Cardiac atrium fibroblast (primary cell): ENCODE results near the gene TRIM15. TPM values are rescaled to one million over a fixed set of nuclear protein-coding genes. Genes with fewer than 3 reads are reported as not detected.

Experiments used
- total RNA-seq: library from RNA; depleted of rRNA; stranded (reverse); fragments of >200 nt; gene quantifications from 2 replicates; pipeline ENCODE4 v1.2.3, GENCODE V29; 2015

The TRIM15 gene
- not detected in 2 replicates for total RNA-seq

GRCh38 chr6:30163090-30163917, at the start of gene TRIM15:
TRIM15 (plus strand) TSS chr6:30163546; CDS start chr6:30163685, 139 bp downstream.

GRCh38 chr6:30135757-30136156, 27.6 kb upstream of the TRIM15 start, which contains the start of gene TRIM40:
TRIM40 (plus strand) TSS chr6:30136140; CDS start chr6:30137037, 897 bp downstream.

GRCh38 chr6:30160785-30161531, 2.4 kb upstream of the TRIM15 start, which contains the start of gene TRIM10:
TRIM10 (minus strand) TSS chr6:30161211; CDS start chr6:30160858, 353 bp downstream.

GRCh38 chr6:30212865-30213666, 49.7 kb downstream of the TRIM15 start, which contains the start of gene TRIM26:
TRIM26 (minus strand) TSS chr6:30213406; CDS start chr6:30199103, 14,303 bp downstream.

Other genes with a start within 250 kb of the TRIM15 start
- gene HLA-A, start 221.0 kb upstream of the TRIM15 start, total RNA-seq, result 528 and 669 TPM in 2 replicates
- gene POLR1H, start 102.3 kb upstream of the TRIM15 start, total RNA-seq, result 10.7 and 15.7 TPM in 2 replicates
- 34.3 and 35.5 TPM in 2 replicates for gene PPP1R11, start 96.3 kb upstream of the TRIM15 start, total RNA-seq
- gene RNF39, start 87.8 kb upstream of the TRIM15 start, total RNA-seq, result not detected in 2 replicates
- gene TRIM31, start 50.5 kb upstream of the TRIM15 start, total RNA-seq, result not detected in 2 replicates
- not detected in 2 replicates for gene TRIM40, start 27.4 kb upstream of the TRIM15 start, total RNA-seq
- gene TRIM10, start 2.3 kb upstream of the TRIM15 start, total RNA-seq, result not detected in 2 replicates
- gene TRIM26, start 49.9 kb downstream of the TRIM15 start, total RNA-seq, result 25.8 and 34.8 TPM in 2 replicates
- 6.2 and 7.2 TPM in 2 replicates for gene TRIM39, start 163.4 kb downstream of the TRIM15 start, total RNA-seq
- 23.7 and 34.8 TPM in 2 replicates for gene RPP21, start 181.6 kb downstream of the TRIM15 start, total RNA-seq